HEK293 (cell line): Measurements from ENCODE around the gene MT1F.

ENCODE experiments used
- GLIS2 ChIP-seq: fragments of 450-650 bp; formaldehyde crosslinking; IDR thresholded peaks from 2 replicates; pipeline ENCODE4 v1.5.1; 2016; ENCODE audit warnings: missing biosample characterization, missing genetic modification characterization
- KLF8 ChIP-seq: fragments of 450-650 bp; formaldehyde crosslinking; IDR thresholded peaks from 2 replicates; pipeline ENCODE4 v1.5.1; 2016; ENCODE audit warnings: missing biosample characterization, missing genetic modification characterization
- YY1 ChIP-seq: fragments of 450-650 bp; formaldehyde crosslinking; IDR thresholded peaks from 2 replicates; pipeline ENCODE4 v1.5.1; 2018; ENCODE audit warnings: missing biosample characterization, missing genetic modification characterization
- ZNF558 ChIP-seq: fragments of 450-650 bp; formaldehyde crosslinking; IDR thresholded peaks from 2 replicates; pipeline ENCODE4 v1.5.1; 2016; ENCODE audit warnings: missing biosample characterization, missing genetic modification characterization
- ZNF571 ChIP-seq: fragments of 450-650 bp; formaldehyde crosslinking; IDR thresholded peaks from 2 replicates; pipeline ENCODE4 v1.5.0; 2017; ENCODE audit warnings: missing biosample characterization, missing genetic modification characterization
- ZNF585B ChIP-seq: fragments of 450-650 bp; formaldehyde crosslinking; IDR thresholded peaks from 2 replicates; pipeline ENCODE4 v1.5.1; 2016; ENCODE audit warnings: missing biosample characterization, missing genetic modification characterization
- TF ChIP-seq, protein P1 (sequence below): fragments of 450-650 bp; formaldehyde crosslinking; IDR thresholded peaks from 2 replicates; pipeline ENCODE4 v1.5.1; 2016; ENCODE audit warnings: missing biosample characterization, missing genetic modification characterization
- TF ChIP-seq, protein P2 (sequence below): fragments of 450-650 bp; formaldehyde crosslinking; IDR thresholded peaks from 2 replicates; pipeline ENCODE4 v1.5.1; 2016; ENCODE audit warnings: missing biosample characterization, missing genetic modification characterization, low read depth

DNA sequence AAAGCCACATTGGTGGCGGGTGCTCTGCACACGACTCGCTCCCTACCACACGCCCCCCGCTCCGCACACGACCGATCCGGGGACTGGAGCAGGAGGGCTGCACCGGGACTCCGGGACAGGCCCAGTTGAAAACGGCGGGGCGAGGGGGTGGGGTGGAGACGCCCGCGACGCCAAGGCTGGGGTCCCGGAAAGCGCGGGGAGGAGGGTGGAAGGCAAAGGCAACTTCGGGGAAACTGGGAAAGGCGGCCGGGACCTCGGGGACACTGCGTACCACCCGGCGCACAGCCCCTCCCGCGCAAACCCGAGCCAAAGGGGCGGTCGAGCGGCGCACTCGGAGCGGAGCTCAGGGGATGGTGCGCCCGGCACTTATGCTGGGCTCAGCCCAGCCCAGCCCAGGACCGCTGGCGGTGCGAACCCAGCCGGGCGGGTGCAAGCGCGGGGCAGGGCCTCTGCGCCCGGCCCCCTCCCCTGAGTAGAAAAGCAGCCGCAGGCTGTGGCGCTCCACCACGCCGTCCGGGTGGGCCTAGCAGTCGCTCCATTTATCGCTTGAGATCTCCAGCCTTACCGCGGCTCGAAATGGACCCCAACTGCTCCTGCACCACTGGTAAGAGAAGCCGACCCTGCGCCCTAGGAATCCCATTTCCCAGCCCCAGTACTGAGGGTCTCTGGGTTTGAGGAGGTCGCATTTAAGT, 25.5 kb upstream of the MT1F start, which contains the start of gene MT1M:
- TF ChIP-seq, protein P1, sequence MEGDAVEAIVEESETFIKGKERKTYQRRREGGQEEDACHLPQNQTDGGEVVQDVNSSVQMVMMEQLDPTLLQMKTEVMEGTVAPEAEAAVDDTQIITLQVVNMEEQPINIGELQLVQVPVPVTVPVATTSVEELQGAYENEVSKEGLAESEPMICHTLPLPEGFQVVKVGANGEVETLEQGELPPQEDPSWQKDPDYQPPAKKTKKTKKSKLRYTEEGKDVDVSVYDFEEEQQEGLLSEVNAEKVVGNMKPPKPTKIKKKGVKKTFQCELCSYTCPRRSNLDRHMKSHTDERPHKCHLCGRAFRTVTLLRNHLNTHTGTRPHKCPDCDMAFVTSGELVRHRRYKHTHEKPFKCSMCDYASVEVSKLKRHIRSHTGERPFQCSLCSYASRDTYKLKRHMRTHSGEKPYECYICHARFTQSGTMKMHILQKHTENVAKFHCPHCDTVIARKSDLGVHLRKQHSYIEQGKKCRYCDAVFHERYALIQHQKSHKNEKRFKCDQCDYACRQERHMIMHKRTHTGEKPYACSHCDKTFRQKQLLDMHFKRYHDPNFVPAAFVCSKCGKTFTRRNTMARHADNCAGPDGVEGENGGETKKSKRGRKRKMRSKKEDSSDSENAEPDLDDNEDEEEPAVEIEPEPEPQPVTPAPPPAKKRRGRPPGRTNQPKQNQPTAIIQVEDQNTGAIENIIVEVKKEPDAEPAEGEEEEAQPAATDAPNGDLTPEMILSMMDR (tag by site-specific recombination): no peak
- TF ChIP-seq KLF8 (no peak), ZNF571 (tag by site-specific recombination) (no peak), YY1 (no peak), ZNF585B (tag by site-specific recombination) (no peak), ZNF558 (no peak), GLIS2 (tag by site-specific recombination) (no peak)
- TF ChIP-seq, protein P2, sequence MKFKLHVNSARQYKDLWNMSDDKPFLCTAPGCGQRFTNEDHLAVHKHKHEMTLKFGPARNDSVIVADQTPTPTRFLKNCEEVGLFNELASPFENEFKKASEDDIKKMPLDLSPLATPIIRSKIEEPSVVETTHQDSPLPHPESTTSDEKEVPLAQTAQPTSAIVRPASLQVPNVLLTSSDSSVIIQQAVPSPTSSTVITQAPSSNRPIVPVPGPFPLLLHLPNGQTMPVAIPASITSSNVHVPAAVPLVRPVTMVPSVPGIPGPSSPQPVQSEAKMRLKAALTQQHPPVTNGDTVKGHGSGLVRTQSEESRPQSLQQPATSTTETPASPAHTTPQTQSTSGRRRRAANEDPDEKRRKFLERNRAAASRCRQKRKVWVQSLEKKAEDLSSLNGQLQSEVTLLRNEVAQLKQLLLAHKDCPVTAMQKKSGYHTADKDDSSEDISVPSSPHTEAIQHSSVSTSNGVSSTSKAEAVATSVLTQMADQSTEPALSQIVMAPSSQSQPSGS (tag by site-specific recombination): no peak
